ENCODE results near the gene MRPL48. TPM values are rescaled to one million over a fixed set of nuclear protein-coding genes. Genes with fewer than 3 reads are reported as not detected.
"Not testable (repeated sequence)": the region's sequence is repeated elsewhere in the genome, so short reads cannot be mapped to it uniquely, and the experiment has no call there.

MRPL48 gene
- total RNA-seq, 2 donors from 2014 or later, result 18.7 to 25.3 TPM

DNA sequence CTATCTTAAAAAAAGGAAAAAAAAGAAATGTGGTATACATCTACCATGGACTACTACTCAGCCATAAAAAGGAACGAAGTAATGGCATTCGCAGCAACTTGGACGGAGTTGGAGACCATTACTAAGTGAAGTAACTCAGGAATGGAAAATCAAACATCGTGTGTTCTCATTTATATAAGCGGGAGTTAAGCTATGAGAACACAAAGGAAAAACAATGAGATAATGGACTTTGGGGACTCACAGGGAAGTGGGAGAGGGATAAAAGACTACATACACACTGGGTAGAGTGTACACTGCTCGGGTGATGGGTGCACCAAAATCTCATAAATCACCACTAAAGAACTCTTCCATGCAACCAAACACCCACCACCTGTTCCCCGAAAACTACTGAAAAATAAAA lies 38.6 kb upstream of the MRPL48 start:
- TF ChIP-seq, protein P1, sequence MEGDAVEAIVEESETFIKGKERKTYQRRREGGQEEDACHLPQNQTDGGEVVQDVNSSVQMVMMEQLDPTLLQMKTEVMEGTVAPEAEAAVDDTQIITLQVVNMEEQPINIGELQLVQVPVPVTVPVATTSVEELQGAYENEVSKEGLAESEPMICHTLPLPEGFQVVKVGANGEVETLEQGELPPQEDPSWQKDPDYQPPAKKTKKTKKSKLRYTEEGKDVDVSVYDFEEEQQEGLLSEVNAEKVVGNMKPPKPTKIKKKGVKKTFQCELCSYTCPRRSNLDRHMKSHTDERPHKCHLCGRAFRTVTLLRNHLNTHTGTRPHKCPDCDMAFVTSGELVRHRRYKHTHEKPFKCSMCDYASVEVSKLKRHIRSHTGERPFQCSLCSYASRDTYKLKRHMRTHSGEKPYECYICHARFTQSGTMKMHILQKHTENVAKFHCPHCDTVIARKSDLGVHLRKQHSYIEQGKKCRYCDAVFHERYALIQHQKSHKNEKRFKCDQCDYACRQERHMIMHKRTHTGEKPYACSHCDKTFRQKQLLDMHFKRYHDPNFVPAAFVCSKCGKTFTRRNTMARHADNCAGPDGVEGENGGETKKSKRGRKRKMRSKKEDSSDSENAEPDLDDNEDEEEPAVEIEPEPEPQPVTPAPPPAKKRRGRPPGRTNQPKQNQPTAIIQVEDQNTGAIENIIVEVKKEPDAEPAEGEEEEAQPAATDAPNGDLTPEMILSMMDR (IDR thresholded peaks at IDR 0.05), result no peak
- Histone ChIP-seq H3K27ac (no peak overlapping the region), H3K9me3 (no peaks in the 10 kb centered on the region), H3K36me3 (no peaks in the 10 kb centered on the region), H3K27me3 (no peaks in the 10 kb centered on the region), H3K4me3 (no peak overlapping the region), H3K4me1 (peaks cover 0 to 31% of the 10 kb centered on the region in 2 donors)
- DNase-seq (ENCODE audit: low spot score), result no peak

DNA sequence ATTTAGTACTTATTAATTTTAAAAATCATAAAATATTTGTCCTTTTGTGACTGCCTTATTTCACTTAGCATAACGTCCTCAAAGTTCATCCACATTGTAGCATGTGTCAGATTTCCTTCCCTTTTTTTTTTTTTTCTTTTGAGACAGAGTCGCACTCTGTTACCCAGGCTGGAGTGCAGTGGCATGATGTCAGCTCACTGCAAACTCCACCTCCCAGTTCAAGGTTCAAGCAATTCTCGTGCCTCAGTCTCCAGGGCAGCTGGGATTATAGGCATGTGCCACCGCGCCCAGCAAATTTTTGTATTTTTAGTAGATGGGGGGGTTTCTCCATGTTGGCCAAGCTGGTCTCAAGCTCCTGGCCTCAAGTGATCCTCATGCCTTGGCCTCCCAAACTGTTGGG lies 37.4 kb upstream of the MRPL48 start:
- TF ChIP-seq, protein P1 (IDR thresholded peaks at IDR 0.05), result no peak

DNA sequence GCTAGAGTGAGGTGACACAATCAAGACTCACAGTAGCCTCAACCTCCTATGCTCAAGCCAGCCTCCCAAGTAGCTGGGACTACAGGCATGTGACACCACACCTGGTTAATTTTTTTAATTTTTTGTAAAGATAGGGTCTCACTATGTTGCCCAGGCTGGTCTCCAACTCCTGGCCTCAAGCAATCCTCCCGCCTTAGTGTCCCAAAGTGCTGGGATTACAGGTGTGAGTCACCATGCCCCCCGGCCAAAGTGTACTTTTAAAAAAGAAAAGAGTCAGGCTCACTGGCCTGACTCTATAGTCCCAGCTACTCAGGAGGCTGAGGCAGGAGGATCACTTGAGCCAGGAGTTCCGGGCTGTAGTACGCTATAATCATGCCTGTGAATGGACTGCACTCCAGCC lies 36.8 kb upstream of the MRPL48 start:
- DNase-seq (ENCODE audit: low spot score); H3K9me3 ChIP-seq; H3K27ac ChIP-seq; H3K36me3 ChIP-seq; H3K4me3 ChIP-seq; H3K27me3 ChIP-seq: not testable (repeated sequence)
- peaks cover 0 to 31% of the 10 kb centered on the region in 2 donors for H3K4me1 ChIP-seq

More for the DNA sequence above, 37.4 kb upstream of the MRPL48 start:
- H3K27ac ChIP-seq, result no peak overlapping the region
- DNase-seq (ENCODE audit: low spot score), result no peak
- no peaks in the 10 kb centered on the region for H3K27me3 ChIP-seq
- peaks cover 0 to 31% of the 10 kb centered on the region in 2 donors for H3K4me1 ChIP-seq
- H3K4me3 ChIP-seq, result no peak overlapping the region
- no peaks in the 10 kb centered on the region for H3K36me3 ChIP-seq
- H3K9me3 ChIP-seq, result no peaks in the 10 kb centered on the region

DNA sequence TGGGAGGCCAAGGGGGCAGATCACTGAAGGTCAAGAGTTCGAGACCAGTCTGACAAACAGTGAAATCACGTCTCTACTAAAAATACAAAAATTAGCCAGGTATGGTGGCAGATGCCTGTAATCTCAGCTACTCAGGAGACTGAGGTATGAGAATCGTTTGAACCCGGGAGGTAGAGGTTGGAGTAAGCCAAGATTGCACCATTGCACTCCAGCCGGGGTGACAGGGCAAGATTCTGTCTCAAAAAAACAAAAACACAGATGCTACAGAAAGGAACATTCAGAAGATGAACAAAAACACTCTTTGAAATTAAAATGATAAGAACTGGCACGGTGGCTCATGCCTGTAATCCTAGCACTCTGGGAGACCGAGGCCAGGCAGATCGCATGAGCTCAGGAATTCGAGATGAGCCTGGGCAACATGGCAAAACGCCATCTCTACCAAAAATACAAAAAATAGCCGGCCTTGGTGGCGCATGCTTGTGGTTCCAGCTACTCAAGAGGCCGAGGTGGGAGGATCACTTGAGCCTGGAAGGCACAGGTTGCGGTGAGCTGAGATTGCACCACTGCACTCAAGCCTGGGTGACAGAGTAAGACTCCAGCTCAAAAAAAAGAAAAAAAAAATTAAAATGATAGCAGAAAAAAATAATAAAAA lies 35.3 kb upstream of the MRPL48 start:
- DNase-seq (ENCODE audit: low spot score), result no peak
- Histone ChIP-seq H3K27ac (no peak overlapping the region), H3K9me3 (no peaks in the 10 kb centered on the region), H3K27me3 (no peaks in the 10 kb centered on the region), H3K4me1 (peaks cover 0 to 31% of the 10 kb centered on the region in 2 donors), H3K4me3 (no peak overlapping the region), H3K36me3 (no peaks in the 10 kb centered on the region)
- TF ChIP-seq, protein P1 (IDR thresholded peaks at IDR 0.05), result no peak

DNA sequence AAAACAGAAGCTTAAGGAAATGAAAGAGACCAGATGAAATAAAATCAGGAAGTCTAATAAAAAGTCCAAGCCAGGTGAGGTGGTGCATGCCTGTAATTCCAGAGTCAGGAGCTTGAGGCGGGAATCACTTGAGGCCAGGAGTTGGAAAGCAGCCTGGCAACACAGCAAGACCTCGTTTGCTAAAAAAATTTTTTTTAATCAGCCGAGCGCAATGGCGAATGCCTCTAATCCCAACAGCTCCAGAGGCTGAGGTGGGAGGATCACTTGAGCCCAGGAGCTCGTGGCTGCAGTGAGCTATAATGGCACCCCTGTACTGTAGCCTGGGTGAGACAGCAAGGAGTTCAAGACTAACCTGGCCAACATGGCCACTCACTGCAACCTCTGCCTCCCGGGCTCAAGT lies 34.8 kb upstream of the MRPL48 start:
- no peaks in the 10 kb centered on the region for H3K27me3 ChIP-seq
- no peak overlapping the region for H3K27ac ChIP-seq
- DNase-seq (ENCODE audit: low spot score), result no peak
- no peak overlapping the region for H3K4me3 ChIP-seq
- TF ChIP-seq, protein P1 (IDR thresholded peaks at IDR 0.05), result no peak
- no peaks in the 10 kb centered on the region for H3K36me3 ChIP-seq
- no peaks in the 10 kb centered on the region for H3K9me3 ChIP-seq
- H3K4me1 ChIP-seq, result peaks cover 0 to 31% of the 10 kb centered on the region in 2 donors

DNA sequence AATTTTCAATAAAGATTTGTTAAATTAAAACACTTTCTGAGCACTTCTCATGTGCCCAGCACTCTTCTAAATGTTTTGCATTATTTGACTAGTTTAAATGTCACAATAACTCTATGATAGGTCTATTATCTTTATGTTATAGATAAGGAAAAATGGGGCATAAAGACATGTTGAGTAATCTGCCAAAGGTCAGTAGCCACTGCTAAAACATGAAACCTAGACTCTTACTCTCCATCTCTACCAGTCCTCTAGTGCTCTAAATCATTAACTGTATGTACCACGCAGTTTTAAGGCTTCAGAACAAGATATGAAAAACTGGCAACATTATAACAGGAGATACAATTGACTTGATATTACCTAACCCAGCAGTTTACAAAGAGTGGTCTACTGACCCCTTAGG lies 33.7 kb upstream of the MRPL48 start:
- no peaks in the 10 kb centered on the region for H3K27me3 ChIP-seq
- no peak overlapping the region for H3K27ac ChIP-seq
- no peaks in the 10 kb centered on the region for H3K36me3 ChIP-seq
- H3K4me3 ChIP-seq, result no peak overlapping the region
- no peaks in the 10 kb centered on the region for H3K9me3 ChIP-seq
- no peak for DNase-seq (ENCODE audit: low spot score)
- TF ChIP-seq, protein P1 (IDR thresholded peaks at IDR 0.05), result no peak
- peaks cover 0 to 39% of the 10 kb centered on the region in 2 donors for H3K4me1 ChIP-seq

Measured in right atrium auricular region (tissue), 2 donors.